K562 (cell line): ENCODE data around the gene ULK3. TPM values are rescaled to one million over a fixed set of nuclear protein-coding genes. Genes with fewer than 3 reads are reported as not detected.

Source experiments
- ARHGAP35 ChIP-seq: fragments of 450-650 bp; IDR thresholded peaks from 2 replicates; pipeline ENCODE4 v1.6.1; 2018; ENCODE audit not compliant: partially characterized antibody
- ATF4 ChIP-seq: fragments of 450-650 bp; formaldehyde crosslinking; IDR thresholded peaks from 2 replicates; pipeline ENCODE4 v1.4.0; 2022; ENCODE audit warnings: mild to moderate bottlenecking, moderate library complexity
- CBX2 ChIP-seq: fragments of 200-600 bp; sonication (generic); IDR thresholded peaks from one replicate; pipeline ENCODE4 v1.6.1; 2012; ENCODE audit warnings: mild to moderate bottlenecking, low read length, inconsistent platforms; ENCODE audit not compliant: insufficient read depth, poor library complexity, severe bottlenecking
- CBX5 ChIP-seq: IDR thresholded peaks from 2 replicates; pipeline ENCODE4 v1.6.1; 2014; ENCODE audit warnings: low read depth, borderline replicate concordance
- CEBPG ChIP-seq, 3 experiments: fragments of 200-800 bp in 1 of 3; sonication (Bioruptor generic) in 1 of 3; sonication (generic) in 1 of 3; formaldehyde crosslinking in 1 of 3; IDR thresholded peaks in 2 of 3; conservative IDR thresholded peaks in 1 of 3; 2 replicates each; pipeline versions ENCODE4 v1.6.1 to v1.8.0; 2016 to 2022; ENCODE audit warnings: missing compliant biosample characterization in 2 of 3, missing genetic modification characterization in 2 of 3, mild to moderate bottlenecking in 1 of 3, missing genetic modification reagents in 1 of 3
- CHD1 ChIP-seq: fragments of 200-600 bp; sonication (generic); IDR thresholded peaks from one replicate; pipeline ENCODE4 v1.6.1; 2012; ENCODE audit warnings: mild to moderate bottlenecking, moderate library complexity, low read length, inconsistent platforms
- DIDO1 ChIP-seq: fragments of 450-650 bp; IDR thresholded peaks from 2 replicates; pipeline ENCODE4 v1.6.1; 2016; ENCODE audit warnings: low read depth, missing biosample characterization, missing genetic modification characterization
- FOXA1 ChIP-seq: fragments of 450-650 bp; IDR thresholded peaks from 2 replicates; pipeline ENCODE4 v1.6.1; 2016; ENCODE audit warnings: mild to moderate bottlenecking, borderline replicate concordance
- GTF2A2 ChIP-seq: IDR thresholded peaks from 2 replicates; pipeline ENCODE4 v1.6.1; 2016; ENCODE audit warnings: mild to moderate bottlenecking, missing genetic modification characterization, missing compliant biosample characterization
- HDAC6 ChIP-seq: IDR thresholded peaks from 2 replicates; pipeline ENCODE4 v1.6.1; 2012; ENCODE audit warnings: low read depth, mild to moderate bottlenecking, control low read depth, inconsistent platforms, low read length, moderate library complexity
- KLF10 ChIP-seq: fragments of 250-450 bp; sonication (Bioruptor Pico); IDR thresholded peaks from 2 replicates; pipeline ENCODE4 v1.6.1; 2021; ENCODE audit warnings: matching md5 sums
- MAFF ChIP-seq: IDR thresholded peaks from 2 replicates; pipeline ENCODE4 v1.6.1; 2012; ENCODE audit warnings: low read length, improper control_type of control experiment
- MXD1 ChIP-seq: fragments of 250-450 bp; sonication (Bioruptor Pico); IDR thresholded peaks from 2 replicates; pipeline ENCODE4 v1.8.0; 2021; ENCODE audit warnings: borderline replicate concordance, mild to moderate bottlenecking, moderate library complexity; ENCODE audit not compliant: poor library complexity, severe bottlenecking
- NFIC ChIP-seq: fragments of 450-650 bp; IDR thresholded peaks from 2 replicates; pipeline ENCODE4 v1.6.1; 2017; ENCODE audit warnings: mild to moderate bottlenecking, inconsistent platforms
- PHB ChIP-seq: fragments of 250-450 bp; sonication (Bioruptor Pico); IDR thresholded peaks from 2 replicates; pipeline ENCODE4 v1.5.0; 2021
- POLR2A ChIP-seq: fragments of 450-650 bp; conservative IDR thresholded peaks from 2 replicates; pipeline ENCODE4 v1.6.1; 2016
- PTRF ChIP-seq: fragments of 450-650 bp; IDR thresholded peaks from 2 replicates; pipeline ENCODE4 v1.6.1; 2016; ENCODE audit warnings: mild to moderate bottlenecking, missing genetic modification characterization, missing compliant biosample characterization
- SIX5 ChIP-seq, 2 experiments: IDR thresholded peaks; 2 replicates each; pipeline ENCODE4 v1.6.1; 2011; ENCODE audit warnings: low read length in 2 of 2, borderline replicate concordance in 1 of 2, low read depth in 1 of 2, mild to moderate bottlenecking in 1 of 2, moderate library complexity in 1 of 2; ENCODE audit not compliant: insufficient read depth in 1 of 2
- SRSF9 ChIP-seq: fragments of 200-400 bp; formaldehyde crosslinking; IDR thresholded peaks from 2 replicates; pipeline ENCODE4 v1.6.1; 2017; ENCODE audit warnings: low read depth, low read length, borderline replicate concordance
- TARDBP ChIP-seq: fragments of 450-650 bp; IDR thresholded peaks from 2 replicates; pipeline ENCODE4 v1.6.1; 2016
- TRIM24 ChIP-seq, 2 experiments: fragments of 450-650 bp; IDR thresholded peaks; 2 replicates each; pipeline ENCODE4 v1.6.1; 2016
- TSC22D4 ChIP-seq: fragments of 450-650 bp; IDR thresholded peaks from 2 replicates; pipeline ENCODE4 v1.6.1; 2016; ENCODE audit warnings: missing genetic modification characterization, missing biosample characterization, control low read depth
- ZBTB8A ChIP-seq: fragments of 450-650 bp; IDR thresholded peaks from 2 replicates; pipeline ENCODE4 v1.6.1; 2018; ENCODE audit warnings: mild to moderate bottlenecking, moderate library complexity; ENCODE audit not compliant: partially characterized antibody
- ZNF263 ChIP-seq: sonication (generic); formaldehyde crosslinking; IDR thresholded peaks from 2 replicates; pipeline ENCODE4 v1.8.0; 2022; ENCODE audit warnings: mild to moderate bottlenecking, missing genetic modification reagents, borderline replicate concordance
- ZNF3 ChIP-seq: fragments of 250-450 bp; sonication (Bioruptor Pico); IDR thresholded peaks from 2 replicates; pipeline ENCODE4 v1.5.0; 2021; ENCODE audit warnings: mild to moderate bottlenecking, moderate library complexity
- ZNF695 ChIP-seq: fragments of 450-650 bp; formaldehyde crosslinking; IDR thresholded peaks from 2 replicates; pipeline ENCODE4 v1.4.0; 2020; ENCODE audit warnings: mild to moderate bottlenecking, moderate library complexity
- ZNF79 ChIP-seq: fragments of 250-450 bp; sonication (Bioruptor Pico); IDR thresholded peaks from 2 replicates; pipeline ENCODE4 v1.4.0; 2020; ENCODE audit warnings: low read depth, mild to moderate bottlenecking, moderate library complexity
- polyA plus RNA-seq, 8 experiments: library from polyadenylated mRNA; depleted of rRNA in 4 of 8; stranded (reverse) in 5 of 8; unstranded in 3 of 8; fragments of >200 nt; fragmentation: Nextera tagmentation in 2 of 8; fragmentation: Illumina TruSeq in 1 of 8; extraction: Ambion mirVana in 2 of 8; extraction: Trizol in 1 of 8; gene quantifications; 2 replicates each; pipeline versions ENCODE4 v1.2.1 to v1.2.3, GENCODE V29; 2011 to 2014; ENCODE audit warnings: inconsistent platforms in 1 of 8, missing spikeins in 1 of 8
- total RNA-seq, 7 experiments: library from RNA; depleted of rRNA in 6 of 7; stranded (reverse); fragments of >200 nt in 6 of 7; fragmentation: Illumina TruSeq in 2 of 7; extraction: Trizol in 2 of 7; gene quantifications; 2 replicates each; pipeline versions ENCODE4 v1.2.1 to v1.2.3, GENCODE V29; 2011 to 2021; ENCODE audit warnings: low replicate concordance in 1 of 7
- TF ChIP-seq, protein P1 (sequence below): fragments of 250-450 bp; sonication (Bioruptor Pico); IDR thresholded peaks from 2 replicates; pipeline ENCODE4 v1.4.0; 2020; ENCODE audit warnings: mild to moderate bottlenecking, moderate library complexity

The ULK3 gene
- total and polyA plus RNA-seq, 9 of the 15 experiments (the other 6 are each of a cell fraction or from before 2014, with no cell fraction given) = 0.68 to 68.0 (median 34.9) TPM

GRCh38 chr15:74842581-74843444 is at the start of gene ULK3 (continued):
- TF ChIP-seq MXD1 = peak; percentile 81
- TF ChIP-seq MAFF = no peak
- TF ChIP-seq NFIC = peak; percentile 71
- TF ChIP-seq CBX5 = no peak
- no peak for TF ChIP-seq ZNF79 (CRISPR knock-in tag)
- no peak for TF ChIP-seq ZNF695
- no peak for TF ChIP-seq FOXA1
- TF ChIP-seq HDAC6 = no peak
- TF ChIP-seq GTF2A2 (tag) = no peak
- TF ChIP-seq POLR2A = peak; percentile 81
- TF ChIP-seq, protein P1, sequence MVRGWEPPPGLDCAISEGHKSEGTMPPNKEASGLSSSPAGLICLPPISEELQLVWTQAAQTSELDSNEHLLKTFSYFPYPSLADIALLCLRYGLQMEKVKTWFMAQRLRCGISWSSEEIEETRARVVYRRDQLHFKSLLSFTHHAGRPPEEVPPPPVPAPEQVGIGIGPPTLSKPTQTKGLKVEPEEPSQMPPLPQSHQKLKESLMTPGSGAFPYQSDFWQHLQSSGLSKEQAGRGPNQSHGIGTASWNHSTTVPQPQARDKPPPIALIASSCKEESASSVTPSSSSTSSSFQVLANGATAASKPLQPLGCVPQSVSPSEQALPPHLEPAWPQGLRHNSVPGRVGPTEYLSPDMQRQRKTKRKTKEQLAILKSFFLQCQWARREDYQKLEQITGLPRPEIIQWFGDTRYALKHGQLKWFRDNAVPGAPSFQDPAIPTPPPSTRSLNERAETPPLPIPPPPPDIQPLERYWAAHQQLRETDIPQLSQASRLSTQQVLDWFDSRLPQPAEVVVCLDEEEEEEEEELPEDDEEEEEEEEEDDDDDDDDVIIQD (CRISPR knock-in tag) = 0 out of 2 replicates have a peak, but pooled peaks have one; percentile 4
- TF ChIP-seq DIDO1 = no peak
- TF ChIP-seq CHD1 = no peak
- no peak for TF ChIP-seq CBX2
- TF ChIP-seq SRSF9 = no peak
- no peak for TF ChIP-seq PTRF
- TF ChIP-seq SIX5 (IDR thresholded peaks at IDR 0.05; ENCODE audit: borderline replicate concordance in 1 of 2, insufficient read depth in 1 of 2, low read depth in 1 of 2, low read length in 2 of 2) = no peak
- no peak for TF ChIP-seq ARHGAP35
- no peak for TF ChIP-seq ATF4 (CRISPR knock-in tag)
- TF ChIP-seq ZBTB8A = no peak
- no peak for TF ChIP-seq TSC22D4 (tag)
- no peak for TF ChIP-seq ZNF3 (CRISPR knock-in tag)
- TF ChIP-seq PHB (CRISPR knock-in tag) = peak; percentile 66; the same call in 1 of the 2 replicates
- TF ChIP-seq KLF10 = no peak
- TF ChIP-seq TRIM24 (IDR thresholded peaks at IDR 0.05) = no peak
- peak; percentile 83 for TF ChIP-seq ZNF263
- TF ChIP-seq CEBPG (CRISPR knock-in tag; IDR thresholded peaks at IDR 0.05) = no peak
- no peak for TF ChIP-seq CEBPG (tag; conservative IDR thresholded peaks at IDR 0.05 in 1 of 2, IDR thresholded peaks at IDR 0.05 in 1 of 2)
- TF ChIP-seq TARDBP = peak; percentile 43; the same call in 1 of the 2 replicates
